GM06990 (cell line): Measurements from ENCODE around the gene NEB.
"Not testable (repeated sequence)": the region's sequence is repeated elsewhere in the genome, so short reads cannot be mapped to it uniquely, and the experiment has no call there.

Source experiments
- DNase-seq: peaks from one replicate; pipeline ENCODE4 v3.0.0-alpha.2; 2011; ENCODE audit not compliant: insufficient read length; ENCODE audit errors: extremely low read depth
- H3K27me3 ChIP-seq: replicated peaks from 2 replicates; pipeline ENCODE4 v1.6.0; 2011; ENCODE audit warnings: low read length; ENCODE audit not compliant: control insufficient read depth, insufficient read depth
- H3K36me3 ChIP-seq: 2 replicates; pipeline ENCODE4 v1.5.1; 2011; ENCODE audit warnings: low read length; ENCODE audit not compliant: control insufficient read depth, insufficient read depth
- H3K4me3 ChIP-seq: replicated peaks from 2 replicates; pipeline ENCODE4 v1.5.1; 2011; ENCODE audit warnings: low read depth, mild to moderate bottlenecking, control low read depth, low read length
- CTCF ChIP-seq: IDR thresholded peaks from 2 replicates; pipeline ENCODE4 v1.5.1; 2011; ENCODE audit warnings: low read length, control low read depth, mild to moderate bottlenecking, inconsistent platforms; ENCODE audit not compliant: insufficient read depth, poor library complexity, severe bottlenecking

Gene NEB

DNA sequence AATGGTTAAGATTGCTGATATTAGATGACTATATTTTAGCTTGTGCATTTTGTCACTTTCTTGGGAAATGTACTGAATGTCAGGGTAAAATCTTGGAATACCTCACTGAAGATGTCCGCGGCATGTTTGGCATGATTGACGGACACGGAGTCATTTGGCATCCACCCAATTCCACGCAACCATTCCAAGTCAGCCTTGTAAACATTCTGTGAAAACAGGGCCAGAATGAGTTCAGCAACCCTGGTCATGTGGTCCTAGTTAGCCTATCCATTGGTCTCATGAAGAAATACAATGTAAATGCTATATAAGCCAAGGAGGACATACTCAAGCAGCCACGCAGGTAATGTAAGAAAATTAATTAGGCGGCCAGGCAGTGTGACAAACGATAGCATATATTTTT is 165.1 kb downstream of the NEB start:
- Histone ChIP-seq H3K4me3 (no peak overlapping the region), H3K27me3 (no peaks in the 10 kb centered on the region), H3K36me3 (no peaks in the 10 kb centered on the region)
- TF ChIP-seq CTCF, result no peak
- DNase-seq, result no peak

- no peak for DNase-seq
- Histone ChIP-seq H3K4me3 (no peak overlapping the region), H3K27me3 (no peaks in the 10 kb centered on the region), H3K36me3 (no peaks in the 10 kb centered on the region)
- TF ChIP-seq CTCF, result no peak
These were observed 165.8 kb downstream of the NEB start for GRCh38 chr2:151568501-151568900.

- DNase-seq, result no peak
- H3K36me3 ChIP-seq, result no peaks in the 10 kb centered on the region
- no peak for TF ChIP-seq CTCF
- no peak overlapping the region for H3K4me3 ChIP-seq
- H3K27me3 ChIP-seq, result no peaks in the 10 kb centered on the region; the same call in 1 of the 2 replicates
These were observed 167.3 kb downstream of the NEB start for GRCh38 chr2:151567006-151567405.

DNA sequence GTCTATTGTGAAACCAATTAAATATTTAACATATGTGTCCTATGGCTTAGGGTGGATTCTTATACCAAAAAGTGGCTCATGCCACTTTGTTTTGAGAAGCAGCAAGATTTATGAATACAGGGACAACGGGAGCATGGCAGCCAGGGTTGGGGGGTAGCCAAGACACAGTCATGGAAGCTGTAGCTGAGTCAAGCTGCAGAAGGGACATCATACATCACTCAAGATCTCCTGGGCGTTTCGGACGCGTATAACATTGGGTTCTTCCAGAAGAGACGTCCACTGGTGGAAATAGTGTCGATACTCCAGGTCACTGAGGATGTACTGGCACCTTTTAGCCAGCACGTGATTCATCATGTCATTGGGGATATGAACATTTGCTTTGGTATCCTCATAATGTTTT is 171.9 kb downstream of the NEB start:
- TF ChIP-seq CTCF, result no peak
- H3K27me3 ChIP-seq, result no peaks in the 10 kb centered on the region; the same call in 1 of the 2 replicates
- H3K4me3 ChIP-seq, result no peak overlapping the region
- no peaks in the 10 kb centered on the region for H3K36me3 ChIP-seq
- DNase-seq, result no peak

DNA sequence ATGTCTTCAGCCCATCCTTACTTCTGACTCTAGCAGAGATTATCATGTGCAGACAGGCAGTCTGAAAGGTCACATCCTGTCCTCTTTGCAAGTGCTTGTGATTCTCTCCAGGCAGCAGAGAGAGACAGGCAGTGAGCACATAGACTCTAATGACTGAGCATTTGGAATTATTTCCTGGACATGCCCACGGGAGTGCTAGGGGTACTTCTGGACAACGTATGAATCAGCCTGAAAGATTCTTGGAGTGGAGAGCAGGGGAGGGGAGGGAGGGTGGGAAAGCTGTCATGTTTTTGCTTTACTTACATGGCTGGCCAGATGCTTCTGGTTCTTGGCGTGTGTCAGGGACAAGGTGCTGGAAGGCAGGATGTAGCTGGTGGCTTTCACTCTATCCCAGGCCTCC is 174.0 kb downstream of the NEB start:
- no peak for TF ChIP-seq CTCF
- no peak for DNase-seq
- no peak overlapping the region for H3K4me3 ChIP-seq
- H3K36me3 ChIP-seq, result no peaks in the 10 kb centered on the region
- no peaks in the 10 kb centered on the region; the same call in 1 of the 2 replicates for H3K27me3 ChIP-seq

DNA sequence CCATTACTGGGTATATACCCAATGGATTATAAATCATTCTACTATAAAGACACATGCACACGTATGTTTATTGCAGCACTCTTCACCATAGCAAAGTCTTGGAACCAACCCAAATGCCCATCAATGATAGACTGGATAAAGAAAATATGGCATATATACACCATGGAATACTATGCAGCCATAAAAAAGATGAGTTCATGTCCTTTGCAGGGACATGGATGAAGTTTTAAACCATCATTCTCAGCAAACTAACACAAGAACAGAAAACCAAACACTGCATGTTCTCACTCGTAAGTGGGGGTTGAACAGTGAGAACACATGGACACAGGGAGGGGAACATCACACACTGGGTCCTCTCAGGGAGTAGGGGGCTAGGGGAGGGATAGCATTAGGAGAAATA is 174.8 kb downstream of the NEB start:
- not testable (repeated sequence) for H3K36me3 ChIP-seq, H3K4me3 ChIP-seq, DNase-seq, H3K27me3 ChIP-seq

GRCh38 chr2:151557883-151558282 is 176.4 kb downstream of the NEB start:
- H3K4me3 ChIP-seq, H3K36me3 ChIP-seq, DNase-seq, H3K27me3 ChIP-seq: not testable (repeated sequence)
